IMR-90 (cell line): ENCODE results near the gene MMS19. TPM values are rescaled to one million over a fixed set of nuclear protein-coding genes. Genes with fewer than 3 reads are reported as not detected.

Experiments used
- ATAC-seq: fragments of 200-7000 bp; cut with Tn5 transposase; 2 replicates; pipeline ENCODE4 v1.9.1; 2020; ENCODE audit warnings: low read depth, mild to moderate bottlenecking, moderate library complexity
- BruUV-seq: library from RNA; stranded (reverse); fragments of 400-500 nt; replicated peaks from 2 replicates; lab custom pipeline; 2021; lab: Mats Ljungman, UMichigan
- CTCF ChIA-PET: fragments of 300-600 bp; formaldehyde crosslinking; extraction: SDS; loops from one replicate; lab custom pipeline; 2021; ENCODE audit warnings: antibody characterized with exemption; lab: Yijun Ruan, JAX
- POLR2A ChIA-PET: fragments of 300-600 bp; sonication (Branson Sonifier 250); formaldehyde crosslinking; loops from one replicate; lab custom pipeline; 2022; ENCODE audit warnings: antibody characterized with exemption; ENCODE audit not compliant: unreplicated experiment; lab: Charles Lee
- DNase-seq: peaks from one replicate; pipeline ENCODE4 v3.0.0; 2013
- H2AFZ ChIP-seq: replicated peaks from 2 replicates; pipeline ENCODE3; 2013; ENCODE audit warnings: low read length, mild to moderate bottlenecking; ENCODE audit not compliant: poor library complexity
- H2AK5ac ChIP-seq: 2 replicates; pipeline ENCODE4 v1.6.1; 2013; ENCODE audit warnings: low read depth, low read length, inconsistent platforms
- H2AK9ac ChIP-seq: replicated peaks from 2 replicates; pipeline ENCODE3; 2013; ENCODE audit warnings: mild to moderate bottlenecking, low read depth, low read length, moderate library complexity; ENCODE audit not compliant: poor library complexity
- H2BK120ac ChIP-seq: 2 replicates; pipeline ENCODE4 v1.6.1; 2013; ENCODE audit warnings: low read depth, low read length, inconsistent platforms
- H2BK15ac ChIP-seq: 3 replicates; pipeline ENCODE4 v1.6.1; 2013; ENCODE audit warnings: low read depth, low read length, inconsistent platforms
- H2BK20ac ChIP-seq: 2 replicates; pipeline ENCODE4 v1.6.1; 2013; ENCODE audit warnings: low read depth, mild to moderate bottlenecking, inconsistent platforms, low read length, moderate library complexity
- H2BK5ac ChIP-seq: 2 replicates; pipeline ENCODE4 v1.6.1; 2013; ENCODE audit warnings: mild to moderate bottlenecking, low read depth, low read length, inconsistent platforms; ENCODE audit not compliant: poor library complexity, severe bottlenecking
- H3K14ac ChIP-seq: replicated peaks from 2 replicates; pipeline ENCODE4 v1.6.1; 2013; ENCODE audit warnings: low read depth, low read length, inconsistent platforms
- H3K18ac ChIP-seq: 2 replicates; pipeline ENCODE4 v1.6.1; 2013; ENCODE audit warnings: low read depth, low read length, control low read depth
- H3K23ac ChIP-seq: 2 replicates; pipeline ENCODE4 v1.6.1; 2013; ENCODE audit warnings: low read depth, low read length, inconsistent platforms
- H3K27ac ChIP-seq: 2 replicates; pipeline ENCODE4 v1.5.1; 2013; ENCODE audit warnings: mild to moderate bottlenecking, control low read depth, low read length; ENCODE audit not compliant: insufficient read depth
- H3K27me3 ChIP-seq: 2 replicates; pipeline ENCODE4 v1.6.1; 2013; ENCODE audit warnings: low read length; ENCODE audit not compliant: control insufficient read depth, insufficient read depth
- H3K36me3 ChIP-seq: 2 replicates; pipeline ENCODE4 v1.6.1; 2013; ENCODE audit warnings: low read length, mixed read lengths; ENCODE audit not compliant: control insufficient read depth, insufficient read depth
- H3K4ac ChIP-seq: 2 replicates; pipeline ENCODE4 v1.6.1; 2013; ENCODE audit warnings: low read depth, low read length, inconsistent platforms
- H3K4me1 ChIP-seq: 2 replicates; pipeline ENCODE4 v1.6.1; 2013; ENCODE audit warnings: low read length, mixed read lengths; ENCODE audit not compliant: control insufficient read depth, insufficient read depth
- H3K4me2 ChIP-seq: 2 replicates; pipeline ENCODE4 v1.6.1; 2013; ENCODE audit warnings: low read depth, mild to moderate bottlenecking, control low read depth, low read length, moderate library complexity
- H3K4me3 ChIP-seq: 2 replicates; pipeline ENCODE4 v1.5.1; 2013; ENCODE audit warnings: low read depth, mild to moderate bottlenecking, control low read depth, low read length, moderate library complexity; ENCODE audit not compliant: insufficient read depth
- H3K56ac ChIP-seq: 2 replicates; pipeline ENCODE4 v1.6.1; 2013; ENCODE audit warnings: low read length, inconsistent platforms; ENCODE audit not compliant: insufficient read depth; ENCODE audit errors: extremely low read depth
- H3K79me1 ChIP-seq, 2 experiments: 2 replicates each; pipeline ENCODE4 v1.6.1; 2013; ENCODE audit warnings: low read length in 2 of 2, inconsistent platforms in 1 of 2, low read depth in 1 of 2
- H3K9ac ChIP-seq: 2 replicates; pipeline ENCODE4 v1.6.1; 2013; ENCODE audit warnings: low read depth, low read length, control low read depth
- H3K9me1 ChIP-seq: 2 replicates; pipeline ENCODE4 v1.6.1; 2013; ENCODE audit warnings: low read length, inconsistent platforms; ENCODE audit not compliant: insufficient read depth
- H3K9me3 ChIP-seq: 2 replicates; pipeline ENCODE4 v1.6.1; 2013; ENCODE audit warnings: low read length; ENCODE audit not compliant: control insufficient read depth, insufficient read depth
- H4K20me1 ChIP-seq: 2 replicates; pipeline ENCODE4 v1.6.1; 2013; ENCODE audit warnings: low read length, inconsistent platforms; ENCODE audit not compliant: insufficient read depth
- H4K5ac ChIP-seq: 2 replicates; pipeline ENCODE4 v1.6.1; 2013; ENCODE audit warnings: mild to moderate bottlenecking, low read depth, low read length, control low read depth
- H4K8ac ChIP-seq, 2 experiments: 2 replicates each; pipeline ENCODE4 v1.6.1; 2013; ENCODE audit warnings: low read depth in 2 of 2, low read length in 2 of 2, control low read depth in 1 of 2, inconsistent platforms in 1 of 2
- H4K91ac ChIP-seq: 2 replicates; pipeline ENCODE4 v1.6.1; 2013; ENCODE audit warnings: low read depth, low read length, inconsistent platforms; ENCODE audit not compliant: insufficient read depth
- BHLHE40 ChIP-seq: fragments of 150-350 bp; IDR thresholded peaks from 2 replicates; pipeline ENCODE4 v1.6.1; 2016; ENCODE audit warnings: mild to moderate bottlenecking, low read depth, low read length
- CEBPB ChIP-seq: IDR thresholded peaks from 2 replicates; pipeline ENCODE4 v1.6.1; 2012; ENCODE audit warnings: low read depth, low read length, improper control_type of control experiment
- CHD1 ChIP-seq: IDR thresholded peaks from 2 replicates; pipeline ENCODE4 v1.6.1; 2012; ENCODE audit warnings: low read depth, low read length, improper control_type of control experiment
- FOS ChIP-seq: fragments of 150-350 bp; IDR thresholded peaks from 2 replicates; pipeline ENCODE4 v1.6.1; 2016; ENCODE audit warnings: low read depth, low read length
- MAFK ChIP-seq: IDR thresholded peaks from 2 replicates; pipeline ENCODE4 v1.6.1; 2012; ENCODE audit warnings: low read depth, low read length, improper control_type of control experiment
- MAZ ChIP-seq: IDR thresholded peaks from 2 replicates; pipeline ENCODE4 v1.6.1; 2012; ENCODE audit warnings: low read depth, mild to moderate bottlenecking, low read length, improper control_type of control experiment, moderate library complexity, borderline replicate concordance
- MXI1 ChIP-seq: IDR thresholded peaks from 2 replicates; pipeline ENCODE4 v1.6.1; 2012; ENCODE audit warnings: low read depth, mild to moderate bottlenecking, low read length, moderate library complexity, borderline replicate concordance
- NFE2L2 ChIP-seq: fragments of 150-350 bp; IDR thresholded peaks from 2 replicates; pipeline ENCODE4 v1.6.1; 2016; ENCODE audit warnings: low read depth, mild to moderate bottlenecking, low read length
- POLR2A ChIP-seq: IDR thresholded peaks from 2 replicates; pipeline ENCODE4 v1.6.1; 2012; ENCODE audit warnings: mild to moderate bottlenecking, low read depth, low read length
- RAD21 ChIP-seq: IDR thresholded peaks from 2 replicates; pipeline ENCODE4 v1.6.1; 2012; ENCODE audit warnings: low read length, improper control_type of control experiment
- RCOR1 ChIP-seq: IDR thresholded peaks from 2 replicates; pipeline ENCODE4 v1.6.1; 2012; ENCODE audit warnings: mild to moderate bottlenecking, low read length, improper control_type of control experiment; ENCODE audit not compliant: insufficient replicate concordance
- RFX5 ChIP-seq: IDR thresholded peaks from 2 replicates; pipeline ENCODE4 v1.8.0; 2012; ENCODE audit warnings: low read depth, mild to moderate bottlenecking, low read length, moderate library complexity
- SMC3 ChIP-seq: fragments of 150-350 bp; IDR thresholded peaks from 2 replicates; pipeline ENCODE4 v1.6.1; 2016; ENCODE audit warnings: low read depth, mild to moderate bottlenecking, antibody characterized with exemption, low read length, moderate library complexity
- WGBS, 2 experiments: methylation state at CpG; one replicate each; pipeline versions ENCODE4 v1.1.5 to v1.1.7; 2013; ENCODE audit warnings: missing lambda C conversion rate in 2 of 2; ENCODE audit not compliant: insufficient read length in 1 of 2; ENCODE audit errors: extremely low coverage in 2 of 2; 5-methylcytosine and 5-hydroxymethylcytosine counted together
- dilution Hi-C: fragments of 300-500 bp; cut with HindIII; formaldehyde crosslinking; loops from one replicate; pipeline ENCODE4 v1.14.3; 2018; ENCODE audit warnings: low sequenced_read_pairs; ENCODE audit not compliant: unreplicated experiment
- in situ Hi-C: fragments of 300-500 bp; cut with MboI; formaldehyde crosslinking; loops from 3 replicates; pipeline ENCODE4 v1.14.3; 2019; ENCODE audit warnings: low sequenced_read_pairs, inconsistent platforms, mixed read lengths
- intact Hi-C: fragments of 100-400 bp; cut with micrococcal nuclease; formaldehyde crosslinking; loops from 2 replicates; pipeline ENCODE4 v1.10.0; 2022
- polyA plus RNA-seq, 3 experiments: library from polyadenylated mRNA; depleted of rRNA; stranded (reverse); fragments of >200 nt; gene quantifications; 2 replicates each; pipeline ENCODE4 v1.2.3, GENCODE V29; 2012; ENCODE audit warnings: low replicate concordance in 1 of 3
- total RNA-seq: library from RNA; depleted of rRNA; stranded (reverse); fragments of >200 nt; gene quantifications from 2 replicates; pipeline ENCODE4 v1.2.3, GENCODE V29; 2012
- TF ChIP-seq, protein P1 (sequence below): fragments of 150-350 bp; IDR thresholded peaks from 2 replicates; pipeline ENCODE4 v1.6.1; 2017; ENCODE audit warnings: mild to moderate bottlenecking, antibody characterized with exemption, low read length, low read depth
- TF ChIP-seq, protein P2 (sequence below): fragments of 150-350 bp; IDR thresholded peaks from 2 replicates; pipeline ENCODE4 v1.6.1; 2016; ENCODE audit warnings: low read depth, mild to moderate bottlenecking, low read length, moderate library complexity, borderline replicate concordance
- TF ChIP-seq, protein P3 (sequence below): conservative IDR thresholded peaks from 2 replicates; pipeline ENCODE4 v1.5.1; 2012; ENCODE audit warnings: mild to moderate bottlenecking, low read depth, low read length, improper control_type of control experiment

MMS19 gene
- total and polyA plus RNA-seq, 2 of the 4 experiments (the other 2 are of a cell fraction) = 70.1 to 72.7 TPM

DNA sequence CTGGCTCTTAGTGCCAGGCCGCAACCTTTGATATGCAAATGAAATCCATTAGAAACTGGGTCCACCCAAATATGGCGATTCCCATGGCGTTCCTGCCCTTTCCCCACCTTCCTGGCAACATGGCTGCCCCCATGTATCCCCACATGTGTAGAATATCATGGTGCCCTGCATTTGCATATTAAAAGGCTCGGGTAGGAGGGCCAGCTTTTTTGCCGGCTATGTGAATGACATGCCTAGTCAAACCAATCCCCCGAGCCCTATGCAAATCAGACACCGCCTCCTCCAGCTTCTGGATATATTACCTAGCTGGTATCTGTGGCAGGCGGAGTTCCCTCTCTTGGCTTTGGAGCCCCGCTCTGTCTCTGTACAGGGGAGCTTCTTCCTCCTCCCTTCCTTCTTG, 18.3 kb downstream of the MMS19 start:
- H3K4me3 ChIP-seq = no peak overlapping the region
- no peak overlapping the region for H3K4me2 ChIP-seq
- H3K27me3 ChIP-seq = no peaks in the 10 kb centered on the region
- POLR2A ChIA-PET = no interaction called here
- in situ Hi-C loops = no loop called here
- no peak overlapping the region for H2BK20ac ChIP-seq
- intact Hi-C loops = no loop called here
- H3K4me1 ChIP-seq = peaks cover 8% of the 10 kb centered on the region
- H3K18ac ChIP-seq = no peak overlapping the region
- peaks cover 33 to 68% of the 10 kb centered on the region in 2 experiments for H3K79me1 ChIP-seq
- no peak overlapping the region for H2AK9ac ChIP-seq
- no peak overlapping the region for H3K23ac ChIP-seq
- 100% methylated on average over 1 of the region's 9 CpGs; no CpG with 5 or more reads in 1 of the 2 experiments for WGBS, 2 experiments
- H2BK15ac ChIP-seq = no peak overlapping the region
- H3K36me3 ChIP-seq = peaks cover 37% of the 10 kb centered on the region
- dilution Hi-C loops = no loop called here
- TF ChIP-seq CHD1 = no peak
- no peak for TF ChIP-seq MXI1
- TF ChIP-seq RFX5 = no peak
- no peak for TF ChIP-seq MAFK
- TF ChIP-seq CEBPB = no peak
- no peak for TF ChIP-seq MAZ
- TF ChIP-seq NFE2L2 = no peak
- TF ChIP-seq, protein P1, sequence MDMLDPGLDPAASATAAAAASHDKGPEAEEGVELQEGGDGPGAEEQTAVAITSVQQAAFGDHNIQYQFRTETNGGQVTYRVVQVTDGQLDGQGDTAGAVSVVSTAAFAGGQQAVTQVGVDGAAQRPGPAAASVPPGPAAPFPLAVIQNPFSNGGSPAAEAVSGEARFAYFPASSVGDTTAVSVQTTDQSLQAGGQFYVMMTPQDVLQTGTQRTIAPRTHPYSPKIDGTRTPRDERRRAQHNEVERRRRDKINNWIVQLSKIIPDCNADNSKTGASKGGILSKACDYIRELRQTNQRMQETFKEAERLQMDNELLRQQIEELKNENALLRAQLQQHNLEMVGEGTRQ = no peak
- no peak for TF ChIP-seq POLR2A
- no peak for TF ChIP-seq RCOR1
- TF ChIP-seq BHLHE40 = no peak
- no peak for TF ChIP-seq FOS
- TF ChIP-seq, protein P2, sequence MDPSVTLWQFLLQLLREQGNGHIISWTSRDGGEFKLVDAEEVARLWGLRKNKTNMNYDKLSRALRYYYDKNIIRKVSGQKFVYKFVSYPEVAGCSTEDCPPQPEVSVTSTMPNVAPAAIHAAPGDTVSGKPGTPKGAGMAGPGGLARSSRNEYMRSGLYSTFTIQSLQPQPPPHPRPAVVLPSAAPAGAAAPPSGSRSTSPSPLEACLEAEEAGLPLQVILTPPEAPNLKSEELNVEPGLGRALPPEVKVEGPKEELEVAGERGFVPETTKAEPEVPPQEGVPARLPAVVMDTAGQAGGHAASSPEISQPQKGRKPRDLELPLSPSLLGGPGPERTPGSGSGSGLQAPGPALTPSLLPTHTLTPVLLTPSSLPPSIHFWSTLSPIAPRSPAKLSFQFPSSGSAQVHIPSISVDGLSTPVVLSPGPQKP = no peak
- no peak for TF ChIP-seq SMC3
- no peak for TF ChIP-seq RAD21
- TF ChIP-seq, protein P3, sequence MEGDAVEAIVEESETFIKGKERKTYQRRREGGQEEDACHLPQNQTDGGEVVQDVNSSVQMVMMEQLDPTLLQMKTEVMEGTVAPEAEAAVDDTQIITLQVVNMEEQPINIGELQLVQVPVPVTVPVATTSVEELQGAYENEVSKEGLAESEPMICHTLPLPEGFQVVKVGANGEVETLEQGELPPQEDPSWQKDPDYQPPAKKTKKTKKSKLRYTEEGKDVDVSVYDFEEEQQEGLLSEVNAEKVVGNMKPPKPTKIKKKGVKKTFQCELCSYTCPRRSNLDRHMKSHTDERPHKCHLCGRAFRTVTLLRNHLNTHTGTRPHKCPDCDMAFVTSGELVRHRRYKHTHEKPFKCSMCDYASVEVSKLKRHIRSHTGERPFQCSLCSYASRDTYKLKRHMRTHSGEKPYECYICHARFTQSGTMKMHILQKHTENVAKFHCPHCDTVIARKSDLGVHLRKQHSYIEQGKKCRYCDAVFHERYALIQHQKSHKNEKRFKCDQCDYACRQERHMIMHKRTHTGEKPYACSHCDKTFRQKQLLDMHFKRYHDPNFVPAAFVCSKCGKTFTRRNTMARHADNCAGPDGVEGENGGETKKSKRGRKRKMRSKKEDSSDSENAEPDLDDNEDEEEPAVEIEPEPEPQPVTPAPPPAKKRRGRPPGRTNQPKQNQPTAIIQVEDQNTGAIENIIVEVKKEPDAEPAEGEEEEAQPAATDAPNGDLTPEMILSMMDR = no peak
- no peaks in the 10 kb centered on the region for H3K9me3 ChIP-seq
- H3K56ac ChIP-seq = no peak overlapping the region
- H3K9ac ChIP-seq = no peak overlapping the region
- peaks cover 25% of the 10 kb centered on the region for H4K20me1 ChIP-seq
- BruUV-seq = no TSS peak
- no peak overlapping the region for H3K4ac ChIP-seq
- no peak for DNase-seq
- H2AFZ ChIP-seq = no peak overlapping the region
- H4K5ac ChIP-seq = no peak overlapping the region
- CTCF ChIA-PET = no interaction called here
- H2AK5ac ChIP-seq = no peak overlapping the region
- no peak overlapping the region for H2BK120ac ChIP-seq
- ATAC-seq = no peak
- H3K14ac ChIP-seq = no peak overlapping the region
- no peak overlapping the region for H4K8ac ChIP-seq
- no peak overlapping the region for H2BK5ac ChIP-seq
- no peak overlapping the region for H3K27ac ChIP-seq
- H4K91ac ChIP-seq = no peak overlapping the region
- peaks cover 18% of the 10 kb centered on the region for H3K9me1 ChIP-seq
